HCT116 (cell line): ENCODE data around the gene ADAM10.

Source experiments
- JUND ChIP-seq: IDR thresholded peaks from 2 replicates; pipeline ENCODE4 v1.6.1; 2012
- POLR2A ChIP-seq: IDR thresholded peaks from 2 replicates; pipeline ENCODE4 v1.7.0; 2011; ENCODE audit warnings: borderline replicate concordance; ENCODE audit not compliant: insufficient read depth, insufficient read length; ENCODE audit errors: extremely low read depth
- ZFX ChIP-seq: fragments of 450-650 bp; IDR thresholded peaks from 2 replicates; pipeline ENCODE4 v1.6.1; 2017
- TF ChIP-seq, protein P1 (sequence below), 3 experiments: fragments of 200-600 bp in 1 of 3; sonication (generic) in 1 of 3; IDR thresholded peaks in 2 of 3; conservative IDR thresholded peaks in 1 of 3; 2 replicates each; pipeline ENCODE4 v1.5.1; 2012 to 2017; ENCODE audit warnings: low read depth in 2 of 3, low read length in 2 of 3, antibody characterized with exemption in 1 of 3, borderline replicate concordance in 1 of 3, control low read depth in 1 of 3, mild to moderate bottlenecking in 1 of 3, mixed read lengths in 1 of 3, mixed run types in 1 of 3, moderate library complexity in 1 of 3; ENCODE audit not compliant: insufficient read depth in 1 of 3

- TF ChIP-seq, protein P1, sequence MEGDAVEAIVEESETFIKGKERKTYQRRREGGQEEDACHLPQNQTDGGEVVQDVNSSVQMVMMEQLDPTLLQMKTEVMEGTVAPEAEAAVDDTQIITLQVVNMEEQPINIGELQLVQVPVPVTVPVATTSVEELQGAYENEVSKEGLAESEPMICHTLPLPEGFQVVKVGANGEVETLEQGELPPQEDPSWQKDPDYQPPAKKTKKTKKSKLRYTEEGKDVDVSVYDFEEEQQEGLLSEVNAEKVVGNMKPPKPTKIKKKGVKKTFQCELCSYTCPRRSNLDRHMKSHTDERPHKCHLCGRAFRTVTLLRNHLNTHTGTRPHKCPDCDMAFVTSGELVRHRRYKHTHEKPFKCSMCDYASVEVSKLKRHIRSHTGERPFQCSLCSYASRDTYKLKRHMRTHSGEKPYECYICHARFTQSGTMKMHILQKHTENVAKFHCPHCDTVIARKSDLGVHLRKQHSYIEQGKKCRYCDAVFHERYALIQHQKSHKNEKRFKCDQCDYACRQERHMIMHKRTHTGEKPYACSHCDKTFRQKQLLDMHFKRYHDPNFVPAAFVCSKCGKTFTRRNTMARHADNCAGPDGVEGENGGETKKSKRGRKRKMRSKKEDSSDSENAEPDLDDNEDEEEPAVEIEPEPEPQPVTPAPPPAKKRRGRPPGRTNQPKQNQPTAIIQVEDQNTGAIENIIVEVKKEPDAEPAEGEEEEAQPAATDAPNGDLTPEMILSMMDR (IDR thresholded peaks at IDR 0.05 in 2 of 3, conservative IDR thresholded peaks at IDR 0.05 in 1 of 3; ENCODE audit: borderline replicate concordance in 1 of 3, insufficient read depth in 1 of 3, low read depth in 2 of 3, low read length in 2 of 3), result no peak
- TF ChIP-seq JUND (no peak), ZFX (no peak), POLR2A (no peak)
These were observed 167.3 kb downstream of the ADAM10 start for GRCh38 chr15:58582160-58582559.
